A673 (cell line): ENCODE data around the gene HSDL2. TPM values are rescaled to one million over a fixed set of nuclear protein-coding genes. Genes with fewer than 3 reads are reported as not detected.

Source experiments
- BruUV-seq: library from RNA; stranded (reverse); fragments of 400-500 nt; replicated peaks from 2 replicates; lab custom pipeline; 2021; lab: Mats Ljungman, UMichigan
- CTCF ChIA-PET: fragments of 300-600 bp; sonication (Branson Sonifier 250); formaldehyde crosslinking; loops from one replicate; lab custom pipeline; 2022; ENCODE audit warnings: antibody characterized with exemption; lab: Charles Lee
- POLR2A ChIA-PET: fragments of 300-600 bp; sonication (Branson Sonifier 250); formaldehyde crosslinking; loops from one replicate; lab custom pipeline; 2022; ENCODE audit warnings: antibody characterized with exemption; ENCODE audit not compliant: low non-redundant PET; lab: Charles Lee
- DNase-seq: peaks from one replicate; pipeline ENCODE4 v3.0.0-alpha.2; 2015; ENCODE audit warnings: low spot score
- H3K27ac ChIP-seq: fragments of 200-600 bp; sonication (generic); 2 replicates; pipeline ENCODE4 v1.5.1; 2016; ENCODE audit warnings: mixed run types, low read depth, mild to moderate bottlenecking, mixed read lengths, antibody characterized with exemption, low read length; ENCODE audit not compliant: poor library complexity, severe bottlenecking
- H3K27me3 ChIP-seq: fragments of 200-600 bp; sonication (generic); replicated peaks from 2 replicates; pipeline ENCODE4 v1.6.1; 2017; ENCODE audit warnings: mixed run types, low read depth, mild to moderate bottlenecking, mixed read lengths, antibody characterized with exemption, low read length; ENCODE audit not compliant: insufficient read depth, poor library complexity
- H3K36me3 ChIP-seq: fragments of 200-600 bp; sonication (generic); 2 replicates; pipeline ENCODE4 v1.6.1; 2016; ENCODE audit warnings: mixed run types, mild to moderate bottlenecking, mixed read lengths, antibody characterized with exemption, low read length; ENCODE audit not compliant: insufficient read depth, poor library complexity, severe bottlenecking
- H3K4me1 ChIP-seq: fragments of 200-600 bp; sonication (generic); 2 replicates; pipeline ENCODE4 v1.6.1; 2017; ENCODE audit warnings: mixed run types, mild to moderate bottlenecking, mixed read lengths, antibody characterized with exemption, low read length; ENCODE audit not compliant: insufficient read depth, poor library complexity, severe bottlenecking
- H3K4me3 ChIP-seq: fragments of 200-600 bp; sonication (generic); 2 replicates; pipeline ENCODE4 v1.5.1; 2016; ENCODE audit warnings: low read depth, mixed run types, mild to moderate bottlenecking, mixed read lengths, low read length; ENCODE audit not compliant: poor library complexity, severe bottlenecking
- H3K9me3 ChIP-seq: fragments of 200-600 bp; sonication (generic); 2 replicates; pipeline ENCODE4 v1.6.1; 2016; ENCODE audit warnings: mixed run types, low read depth, mild to moderate bottlenecking, mixed read lengths, antibody characterized with exemption, low read length; ENCODE audit not compliant: poor library complexity, severe bottlenecking
- EZH2 ChIP-seq: fragments of 200-600 bp; sonication (generic); IDR thresholded peaks from 2 replicates; pipeline ENCODE4 v1.6.1; 2017; ENCODE audit warnings: borderline replicate concordance, low read depth, mild to moderate bottlenecking, mixed read lengths, antibody characterized with exemption, low read length; ENCODE audit not compliant: poor library complexity, severe bottlenecking
- intact Hi-C: fragments of 100-400 bp; cut with micrococcal nuclease; formaldehyde crosslinking; loops from one replicate; pipeline ENCODE4 v1.10.0; 2022; ENCODE audit not compliant: unreplicated experiment
- total RNA-seq: library from RNA; stranded (reverse); gene quantifications from 2 replicates; pipeline ENCODE4 v1.2.3, GENCODE V29; 2021
- TF ChIP-seq, protein P1 (sequence below): fragments of 300-800, 200-600 bp; sonication (generic); conservative IDR thresholded peaks from 2 replicates; pipeline ENCODE4 v1.5.1; 2017; ENCODE audit warnings: low read depth, mild to moderate bottlenecking, antibody characterized with exemption, low read length, moderate library complexity, mixed read lengths

HSDL2 gene
- total RNA-seq, 1 experiment from 2014 or later: 28.2 TPM

DNA sequence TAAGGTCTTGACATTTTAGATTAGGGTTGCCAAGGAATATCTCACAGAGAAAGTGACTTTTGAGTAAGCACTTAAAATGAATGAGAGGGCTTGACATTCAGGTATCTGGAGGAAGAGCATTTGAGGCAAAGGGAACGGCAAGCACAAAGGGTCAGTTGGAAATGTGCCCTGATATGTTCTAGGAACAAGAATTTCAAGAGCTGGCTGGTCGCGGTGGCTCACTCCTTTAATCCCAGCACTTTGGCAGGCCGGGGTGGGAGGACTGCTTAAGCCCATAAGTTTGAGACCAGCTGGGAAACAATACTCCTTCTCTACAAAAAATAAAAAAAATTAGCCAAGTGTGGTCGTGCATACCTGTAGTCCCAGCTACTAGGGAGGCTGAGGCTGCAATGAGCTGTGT, 123.3 kb downstream of the HSDL2 start:
- Histone ChIP-seq H3K27me3 (no peaks in the 10 kb centered on the region), H3K4me3 (no peak overlapping the region), H3K27ac (no peak overlapping the region), H3K9me3 (no peaks in the 10 kb centered on the region), H3K4me1 (peaks cover 14% of the 10 kb centered on the region), H3K36me3 (no peaks in the 10 kb centered on the region)
- no TSS peak for BruUV-seq
- ChIA-PET POLR2A (no interaction called here), CTCF (no interaction called here)
- TF ChIP-seq EZH2: no peak
- TF ChIP-seq, protein P1, sequence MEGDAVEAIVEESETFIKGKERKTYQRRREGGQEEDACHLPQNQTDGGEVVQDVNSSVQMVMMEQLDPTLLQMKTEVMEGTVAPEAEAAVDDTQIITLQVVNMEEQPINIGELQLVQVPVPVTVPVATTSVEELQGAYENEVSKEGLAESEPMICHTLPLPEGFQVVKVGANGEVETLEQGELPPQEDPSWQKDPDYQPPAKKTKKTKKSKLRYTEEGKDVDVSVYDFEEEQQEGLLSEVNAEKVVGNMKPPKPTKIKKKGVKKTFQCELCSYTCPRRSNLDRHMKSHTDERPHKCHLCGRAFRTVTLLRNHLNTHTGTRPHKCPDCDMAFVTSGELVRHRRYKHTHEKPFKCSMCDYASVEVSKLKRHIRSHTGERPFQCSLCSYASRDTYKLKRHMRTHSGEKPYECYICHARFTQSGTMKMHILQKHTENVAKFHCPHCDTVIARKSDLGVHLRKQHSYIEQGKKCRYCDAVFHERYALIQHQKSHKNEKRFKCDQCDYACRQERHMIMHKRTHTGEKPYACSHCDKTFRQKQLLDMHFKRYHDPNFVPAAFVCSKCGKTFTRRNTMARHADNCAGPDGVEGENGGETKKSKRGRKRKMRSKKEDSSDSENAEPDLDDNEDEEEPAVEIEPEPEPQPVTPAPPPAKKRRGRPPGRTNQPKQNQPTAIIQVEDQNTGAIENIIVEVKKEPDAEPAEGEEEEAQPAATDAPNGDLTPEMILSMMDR: no peak
- no peak for DNase-seq
- intact Hi-C loops: no loop called here

DNA sequence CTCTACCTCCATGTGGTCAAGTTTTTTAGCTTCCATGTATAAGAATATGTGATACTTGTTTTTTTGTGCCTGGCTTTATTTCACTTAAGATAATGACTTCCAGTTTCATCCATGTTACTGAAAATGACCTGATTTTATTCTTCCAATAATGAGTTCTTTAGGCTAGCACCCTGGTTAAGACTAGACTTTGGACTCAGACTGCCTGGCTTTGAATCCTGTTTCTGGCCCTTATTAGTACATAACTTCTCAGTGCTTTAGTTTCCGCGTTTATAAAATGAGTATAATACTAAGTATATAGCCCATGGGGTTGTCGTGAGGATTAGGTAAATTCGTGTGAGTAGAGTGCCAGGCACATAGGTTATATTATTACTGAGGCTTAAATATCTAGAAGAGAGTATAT, 125.2 kb downstream of the HSDL2 start:
- no peak for DNase-seq
- CTCF ChIA-PET: no interaction called here
- POLR2A ChIA-PET: no interaction called here
- Histone ChIP-seq H3K9me3 (no peaks in the 10 kb centered on the region), H3K27ac (no peak overlapping the region), H3K4me3 (no peak overlapping the region), H3K36me3 (no peaks in the 10 kb centered on the region), H3K4me1 (peaks cover 29% of the 10 kb centered on the region), H3K27me3 (no peaks in the 10 kb centered on the region)
- no TSS peak for BruUV-seq
- TF ChIP-seq, protein P1: no peak
- TF ChIP-seq EZH2: no peak
- intact Hi-C loops: no loop called here

DNA sequence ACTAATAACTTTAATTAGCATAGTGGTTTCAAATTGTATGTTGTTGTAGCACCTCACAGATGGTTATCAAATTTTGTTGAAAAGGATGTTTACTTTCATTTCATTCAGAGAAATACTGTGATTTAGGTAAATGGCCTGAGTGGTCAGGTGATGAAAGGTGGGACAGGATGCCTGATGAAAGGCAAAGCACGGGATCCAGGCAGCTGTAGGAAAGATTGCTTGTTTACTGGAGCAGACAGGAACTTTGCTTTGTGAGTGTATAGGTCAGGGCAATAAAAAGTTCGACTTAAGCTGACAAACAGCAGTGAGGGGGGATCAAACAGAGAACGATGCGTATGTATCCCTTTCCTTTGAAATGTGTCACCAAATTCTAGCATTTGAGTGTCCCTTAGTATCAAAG, 125.7 kb downstream of the HSDL2 start:
- ChIA-PET CTCF (no interaction called here), POLR2A (no interaction called here)
- peaks cover 32% of the 10 kb centered on the region for H3K4me1 ChIP-seq
- no peaks in the 10 kb centered on the region for H3K27me3 ChIP-seq
- no peaks in the 10 kb centered on the region for H3K36me3 ChIP-seq
- H3K9me3 ChIP-seq: no peaks in the 10 kb centered on the region
- H3K4me3 ChIP-seq: no peak overlapping the region
- no TSS peak for BruUV-seq
- DNase-seq: no peak
- no peak for TF ChIP-seq EZH2
- TF ChIP-seq, protein P1: no peak
- H3K27ac ChIP-seq: no peak overlapping the region
- intact Hi-C loops: no loop called here
